IMR-90 (cell line): Measurements from ENCODE around the gene MARK4. TPM values are rescaled to one million over a fixed set of nuclear protein-coding genes. Genes with fewer than 3 reads are reported as not detected.

Experiments used
- ATAC-seq: fragments of 200-7000 bp; cut with Tn5 transposase; 2 replicates; pipeline ENCODE4 v1.9.1; 2020; ENCODE audit warnings: low read depth, mild to moderate bottlenecking, moderate library complexity
- BruUV-seq: library from RNA; stranded (reverse); fragments of 400-500 nt; replicated peaks from 2 replicates; lab custom pipeline; 2021; lab: Mats Ljungman, UMichigan
- CTCF ChIA-PET: fragments of 300-600 bp; formaldehyde crosslinking; extraction: SDS; loops from one replicate; lab custom pipeline; 2021; ENCODE audit warnings: antibody characterized with exemption; lab: Yijun Ruan, JAX
- POLR2A ChIA-PET: fragments of 300-600 bp; sonication (Branson Sonifier 250); formaldehyde crosslinking; loops from one replicate; lab custom pipeline; 2022; ENCODE audit warnings: antibody characterized with exemption; ENCODE audit not compliant: unreplicated experiment; lab: Charles Lee
- DNase-seq: peaks from one replicate; pipeline ENCODE4 v3.0.0; 2013
- H2AFZ ChIP-seq: replicated peaks from 2 replicates; pipeline ENCODE3; 2013; ENCODE audit warnings: low read length, mild to moderate bottlenecking; ENCODE audit not compliant: poor library complexity
- H2AK5ac ChIP-seq: 2 replicates; pipeline ENCODE4 v1.6.1; 2013; ENCODE audit warnings: low read depth, low read length, inconsistent platforms
- H2AK9ac ChIP-seq: replicated peaks from 2 replicates; pipeline ENCODE3; 2013; ENCODE audit warnings: mild to moderate bottlenecking, low read depth, low read length, moderate library complexity; ENCODE audit not compliant: poor library complexity
- H2BK120ac ChIP-seq: 2 replicates; pipeline ENCODE4 v1.6.1; 2013; ENCODE audit warnings: low read depth, low read length, inconsistent platforms
- H2BK15ac ChIP-seq: 3 replicates; pipeline ENCODE4 v1.6.1; 2013; ENCODE audit warnings: low read depth, low read length, inconsistent platforms
- H2BK20ac ChIP-seq: 2 replicates; pipeline ENCODE4 v1.6.1; 2013; ENCODE audit warnings: low read depth, mild to moderate bottlenecking, inconsistent platforms, low read length, moderate library complexity
- H2BK5ac ChIP-seq: 2 replicates; pipeline ENCODE4 v1.6.1; 2013; ENCODE audit warnings: mild to moderate bottlenecking, low read depth, low read length, inconsistent platforms; ENCODE audit not compliant: poor library complexity, severe bottlenecking
- H3K14ac ChIP-seq: replicated peaks from 2 replicates; pipeline ENCODE4 v1.6.1; 2013; ENCODE audit warnings: low read depth, low read length, inconsistent platforms
- H3K18ac ChIP-seq: 2 replicates; pipeline ENCODE4 v1.6.1; 2013; ENCODE audit warnings: low read depth, low read length, control low read depth
- H3K23ac ChIP-seq: 2 replicates; pipeline ENCODE4 v1.6.1; 2013; ENCODE audit warnings: low read depth, low read length, inconsistent platforms
- H3K27ac ChIP-seq: 2 replicates; pipeline ENCODE4 v1.5.1; 2013; ENCODE audit warnings: mild to moderate bottlenecking, control low read depth, low read length; ENCODE audit not compliant: insufficient read depth
- H3K27me3 ChIP-seq: 2 replicates; pipeline ENCODE4 v1.6.1; 2013; ENCODE audit warnings: low read length; ENCODE audit not compliant: control insufficient read depth, insufficient read depth
- H3K36me3 ChIP-seq: 2 replicates; pipeline ENCODE4 v1.6.1; 2013; ENCODE audit warnings: low read length, mixed read lengths; ENCODE audit not compliant: control insufficient read depth, insufficient read depth
- H3K4ac ChIP-seq: 2 replicates; pipeline ENCODE4 v1.6.1; 2013; ENCODE audit warnings: low read depth, low read length, inconsistent platforms
- H3K4me1 ChIP-seq: 2 replicates; pipeline ENCODE4 v1.6.1; 2013; ENCODE audit warnings: low read length, mixed read lengths; ENCODE audit not compliant: control insufficient read depth, insufficient read depth
- H3K4me2 ChIP-seq: 2 replicates; pipeline ENCODE4 v1.6.1; 2013; ENCODE audit warnings: low read depth, mild to moderate bottlenecking, control low read depth, low read length, moderate library complexity
- H3K4me3 ChIP-seq: 2 replicates; pipeline ENCODE4 v1.5.1; 2013; ENCODE audit warnings: low read depth, mild to moderate bottlenecking, control low read depth, low read length, moderate library complexity; ENCODE audit not compliant: insufficient read depth
- H3K56ac ChIP-seq: 2 replicates; pipeline ENCODE4 v1.6.1; 2013; ENCODE audit warnings: low read length, inconsistent platforms; ENCODE audit not compliant: insufficient read depth; ENCODE audit errors: extremely low read depth
- H3K79me1 ChIP-seq, 2 experiments: 2 replicates each; pipeline ENCODE4 v1.6.1; 2013; ENCODE audit warnings: low read length in 2 of 2, inconsistent platforms in 1 of 2, low read depth in 1 of 2
- H3K9ac ChIP-seq: 2 replicates; pipeline ENCODE4 v1.6.1; 2013; ENCODE audit warnings: low read depth, low read length, control low read depth
- H3K9me1 ChIP-seq: 2 replicates; pipeline ENCODE4 v1.6.1; 2013; ENCODE audit warnings: low read length, inconsistent platforms; ENCODE audit not compliant: insufficient read depth
- H3K9me3 ChIP-seq: 2 replicates; pipeline ENCODE4 v1.6.1; 2013; ENCODE audit warnings: low read length; ENCODE audit not compliant: control insufficient read depth, insufficient read depth
- H4K20me1 ChIP-seq: 2 replicates; pipeline ENCODE4 v1.6.1; 2013; ENCODE audit warnings: low read length, inconsistent platforms; ENCODE audit not compliant: insufficient read depth
- H4K5ac ChIP-seq: 2 replicates; pipeline ENCODE4 v1.6.1; 2013; ENCODE audit warnings: mild to moderate bottlenecking, low read depth, low read length, control low read depth
- H4K8ac ChIP-seq, 2 experiments: 2 replicates each; pipeline ENCODE4 v1.6.1; 2013; ENCODE audit warnings: low read depth in 2 of 2, low read length in 2 of 2, control low read depth in 1 of 2, inconsistent platforms in 1 of 2
- H4K91ac ChIP-seq: 2 replicates; pipeline ENCODE4 v1.6.1; 2013; ENCODE audit warnings: low read depth, low read length, inconsistent platforms; ENCODE audit not compliant: insufficient read depth
- POLR2A ChIP-seq: IDR thresholded peaks from 2 replicates; pipeline ENCODE4 v1.6.1; 2012; ENCODE audit warnings: mild to moderate bottlenecking, low read depth, low read length
- RCOR1 ChIP-seq: IDR thresholded peaks from 2 replicates; pipeline ENCODE4 v1.6.1; 2012; ENCODE audit warnings: mild to moderate bottlenecking, low read length, improper control_type of control experiment; ENCODE audit not compliant: insufficient replicate concordance
- WGBS, 2 experiments: methylation state at CpG; one replicate each; pipeline versions ENCODE4 v1.1.5 to v1.1.7; 2013; ENCODE audit warnings: missing lambda C conversion rate in 2 of 2; ENCODE audit not compliant: insufficient read length in 1 of 2; ENCODE audit errors: extremely low coverage in 2 of 2; 5-methylcytosine and 5-hydroxymethylcytosine counted together
- dilution Hi-C: fragments of 300-500 bp; cut with HindIII; formaldehyde crosslinking; loops from one replicate; pipeline ENCODE4 v1.14.3; 2018; ENCODE audit warnings: low sequenced_read_pairs; ENCODE audit not compliant: unreplicated experiment
- in situ Hi-C: fragments of 300-500 bp; cut with MboI; formaldehyde crosslinking; loops from 3 replicates; pipeline ENCODE4 v1.14.3; 2019; ENCODE audit warnings: low sequenced_read_pairs, inconsistent platforms, mixed read lengths
- intact Hi-C: fragments of 100-400 bp; cut with micrococcal nuclease; formaldehyde crosslinking; loops from 2 replicates; pipeline ENCODE4 v1.10.0; 2022
- polyA plus RNA-seq, 3 experiments: library from polyadenylated mRNA; depleted of rRNA; stranded (reverse); fragments of >200 nt; gene quantifications; 2 replicates each; pipeline ENCODE4 v1.2.3, GENCODE V29; 2012; ENCODE audit warnings: low replicate concordance in 1 of 3
- total RNA-seq: library from RNA; depleted of rRNA; stranded (reverse); fragments of >200 nt; gene quantifications from 2 replicates; pipeline ENCODE4 v1.2.3, GENCODE V29; 2012
- TF ChIP-seq, protein P1 (sequence below): fragments of 150-350 bp; IDR thresholded peaks from 2 replicates; pipeline ENCODE4 v1.6.1; 2016; ENCODE audit warnings: low read depth, mild to moderate bottlenecking, low read length, moderate library complexity, borderline replicate concordance

MARK4 gene
- total and polyA plus RNA-seq, 2 of the 4 experiments (the other 2 are of a cell fraction) = 11.3 to 20.7 TPM

DNA sequence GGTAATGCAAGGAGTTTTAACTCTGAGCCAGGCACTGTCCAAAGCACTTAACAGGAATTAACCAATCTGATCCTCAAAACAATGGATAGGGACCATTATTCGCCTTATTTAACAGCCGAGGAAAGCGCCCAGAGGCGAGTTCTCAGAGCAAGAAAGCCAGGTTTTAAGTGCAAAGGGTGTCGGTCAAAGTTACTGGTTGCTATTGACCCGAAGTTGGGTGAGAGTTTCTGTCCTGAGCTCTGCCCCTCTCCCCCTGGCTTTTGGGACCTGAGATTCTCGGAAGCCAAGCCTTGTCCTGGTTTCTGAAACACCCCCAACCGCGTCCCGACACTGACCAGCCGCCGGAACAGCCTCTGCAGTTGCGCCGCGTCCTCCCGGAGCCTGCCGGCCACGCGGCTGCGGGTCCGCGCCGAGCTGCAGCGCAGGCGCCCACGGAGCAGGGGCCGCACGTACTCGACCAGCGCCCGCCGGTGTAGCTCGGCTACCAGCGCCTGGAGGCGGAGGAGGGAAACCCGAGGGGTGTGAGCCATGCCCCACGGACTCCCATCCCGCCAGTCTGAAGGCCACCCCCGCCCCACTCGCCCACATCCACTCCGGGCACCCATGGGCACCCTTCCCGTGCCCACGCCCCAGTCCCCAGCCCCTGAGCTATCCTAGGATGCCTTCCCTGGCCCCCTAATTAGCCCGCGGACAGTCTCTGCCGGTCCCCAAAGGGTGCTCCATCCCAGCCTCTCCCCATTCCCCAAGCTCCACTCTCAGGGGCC is 33.7 kb upstream of the MARK4 start:
- ATAC-seq (peak; percentile 83), DNase-seq (no peak)
- no peaks in the 10 kb centered on the region for H3K9me3 ChIP-seq
- dilution Hi-C loops = no loop called here
- no peak overlapping the region for H4K8ac ChIP-seq
- in situ Hi-C loops = no loop called here
- no peak overlapping the region for H3K27ac ChIP-seq
- ChIA-PET POLR2A (no interaction called here), CTCF (no interaction called here)
- H2BK120ac ChIP-seq = no peak overlapping the region
- no peaks in the 10 kb centered on the region; the same call in 1 of the 2 replicates for H4K20me1 ChIP-seq
- H2BK15ac ChIP-seq = no peak overlapping the region
- no peak overlapping the region for H2BK20ac ChIP-seq
- no peak overlapping the region for H4K5ac ChIP-seq
- no peak overlapping the region; the same call in 1 of the 2 replicates for H3K23ac ChIP-seq
- no peak overlapping the region for H3K9ac ChIP-seq
- H4K91ac ChIP-seq = no peak overlapping the region
- no peak overlapping the region for H2BK5ac ChIP-seq
- BruUV-seq = no TSS peak
- no peak overlapping the region for H2AK5ac ChIP-seq
- H3K18ac ChIP-seq = no peak overlapping the region
- TF ChIP-seq RCOR1 (no peak), POLR2A (no peak)
- TF ChIP-seq, protein P1, sequence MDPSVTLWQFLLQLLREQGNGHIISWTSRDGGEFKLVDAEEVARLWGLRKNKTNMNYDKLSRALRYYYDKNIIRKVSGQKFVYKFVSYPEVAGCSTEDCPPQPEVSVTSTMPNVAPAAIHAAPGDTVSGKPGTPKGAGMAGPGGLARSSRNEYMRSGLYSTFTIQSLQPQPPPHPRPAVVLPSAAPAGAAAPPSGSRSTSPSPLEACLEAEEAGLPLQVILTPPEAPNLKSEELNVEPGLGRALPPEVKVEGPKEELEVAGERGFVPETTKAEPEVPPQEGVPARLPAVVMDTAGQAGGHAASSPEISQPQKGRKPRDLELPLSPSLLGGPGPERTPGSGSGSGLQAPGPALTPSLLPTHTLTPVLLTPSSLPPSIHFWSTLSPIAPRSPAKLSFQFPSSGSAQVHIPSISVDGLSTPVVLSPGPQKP = no peak
- intact Hi-C loops = no loop called here
- no peaks in the 10 kb centered on the region for H3K79me1 ChIP-seq
- H3K4me2 ChIP-seq = peak overlapping the region; percentile 94
- H3K4ac ChIP-seq = no peak overlapping the region
- H3K27me3 ChIP-seq = peaks cover 69% of the 10 kb centered on the region
- H3K14ac ChIP-seq = no peak overlapping the region
- peak overlapping the region; percentile 27 for H3K4me3 ChIP-seq
- H3K56ac ChIP-seq = no peak overlapping the region
- H3K36me3 ChIP-seq = no peaks in the 10 kb centered on the region
- WGBS, 2 experiments = 5% methylated on average over 23 of the region's 46 CpGs; no CpG with 5 or more reads in 1 of the 2 experiments
- no peak overlapping the region for H2AK9ac ChIP-seq
- H3K4me1 ChIP-seq = peaks cover 2% of the 10 kb centered on the region; the same call in 1 of the 2 replicates
- H2AFZ ChIP-seq = peak overlapping the region; percentile 61
- H3K9me1 ChIP-seq = no peaks in the 10 kb centered on the region
